NCI-H2107 (cell line): ENCODE results near the gene COA8.
"Not testable (repeated sequence)": the region's sequence is repeated elsewhere in the genome, so short reads cannot be mapped to it uniquely, and the experiment has no call there.

Source experiments
- DNase-seq: peaks from one replicate; lab custom pipeline; 2025; lab: John Stamatoyannopoulos, UW

The COA8 gene

GRCh38 chr14:103562429-103563225 is at the start of gene COA8, which contains the start of gene BAG5:
Gene COA8 (plus strand): TSS chr14:103562960. CDS start chr14:103563002, 42 bp downstream.
Gene BAG5 (minus strand): TSS chr14:103562657. CDS start chr14:103561164, 1,493 bp downstream.
- DNase-seq = peak; percentile 67

DNA sequence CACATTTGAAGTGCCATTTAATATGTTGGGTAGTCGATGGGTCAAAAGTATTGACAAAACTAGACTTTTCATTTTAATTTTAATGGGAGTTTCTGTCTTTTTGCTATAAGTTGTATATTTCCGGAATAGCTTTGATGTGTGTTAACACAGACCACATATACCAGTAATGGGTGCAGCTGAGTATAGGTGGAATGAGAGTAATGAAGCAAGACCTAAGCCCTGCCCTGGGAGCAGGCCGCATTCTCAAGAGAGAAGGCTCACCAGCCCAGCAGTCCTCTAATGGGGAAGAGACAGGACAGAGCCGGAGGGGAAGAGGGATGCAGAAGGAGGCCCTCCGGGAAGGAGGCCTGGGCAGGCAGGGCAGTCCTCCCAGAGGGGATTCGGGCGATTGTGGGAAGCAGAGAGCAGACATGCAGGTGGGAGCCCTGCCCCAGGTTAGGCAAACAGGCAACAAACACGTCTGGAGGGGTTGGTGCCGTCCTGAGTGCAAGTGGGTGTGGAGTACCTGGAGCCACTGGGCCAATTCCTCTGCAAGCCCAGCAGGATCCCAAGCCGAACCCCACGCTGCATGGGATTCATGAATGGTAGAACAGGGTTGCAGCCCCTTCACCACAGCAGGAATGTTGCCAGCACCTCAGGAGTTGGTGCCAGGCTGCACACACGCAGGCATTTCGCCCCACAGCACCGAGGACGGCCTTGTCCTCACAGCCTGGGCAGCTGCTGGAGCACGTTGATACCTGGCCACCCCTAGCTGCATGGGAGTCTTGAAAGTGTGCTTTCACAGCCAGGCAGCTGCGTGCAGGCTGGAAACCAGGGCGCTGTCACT is 48.0 kb upstream of the COA8 start:
- DNase-seq = no peak

DNA sequence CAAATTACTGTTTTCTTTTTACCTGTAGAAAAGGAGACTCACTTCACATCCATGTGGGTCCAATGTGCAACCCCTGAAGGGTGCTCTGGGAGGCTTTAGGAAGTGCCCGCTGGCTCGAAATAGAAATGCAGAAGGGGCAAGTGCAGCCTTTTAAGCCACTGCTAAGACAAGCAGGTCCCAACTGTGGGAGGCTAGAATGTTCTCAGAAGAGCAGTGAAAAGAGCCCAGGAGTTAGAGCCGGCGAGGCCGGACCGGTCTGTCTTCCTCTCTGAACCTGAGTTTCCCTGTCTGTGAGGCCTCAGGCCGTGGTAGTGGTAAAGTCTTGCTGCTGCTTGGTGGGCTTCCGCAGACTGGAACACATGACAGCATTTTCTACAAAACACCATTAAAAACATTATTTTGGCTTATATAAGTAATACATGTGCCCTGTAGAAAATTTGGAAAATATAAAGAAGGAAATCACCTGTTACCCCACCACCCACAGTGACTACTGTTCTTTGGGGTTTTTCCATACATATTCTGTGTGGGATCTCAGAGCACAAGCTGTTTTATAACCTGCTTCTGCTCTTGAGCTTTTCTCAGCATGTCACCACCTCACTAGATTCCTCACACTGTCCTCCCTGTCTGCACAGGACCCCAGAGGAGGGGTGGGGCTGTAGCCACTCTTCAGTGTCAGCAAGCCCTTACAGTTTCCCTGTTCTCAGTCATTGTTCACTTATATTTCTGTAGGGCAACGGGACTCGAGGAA is 46.2 kb upstream of the COA8 start:
- no peak for DNase-seq

GRCh38 chr14:103517174-103517566 is 45.6 kb upstream of the COA8 start:
- no peak for DNase-seq

- DNase-seq = no peak
These were observed 44.9 kb upstream of the COA8 start for GRCh38 chr14:103517721-103518421.

DNA sequence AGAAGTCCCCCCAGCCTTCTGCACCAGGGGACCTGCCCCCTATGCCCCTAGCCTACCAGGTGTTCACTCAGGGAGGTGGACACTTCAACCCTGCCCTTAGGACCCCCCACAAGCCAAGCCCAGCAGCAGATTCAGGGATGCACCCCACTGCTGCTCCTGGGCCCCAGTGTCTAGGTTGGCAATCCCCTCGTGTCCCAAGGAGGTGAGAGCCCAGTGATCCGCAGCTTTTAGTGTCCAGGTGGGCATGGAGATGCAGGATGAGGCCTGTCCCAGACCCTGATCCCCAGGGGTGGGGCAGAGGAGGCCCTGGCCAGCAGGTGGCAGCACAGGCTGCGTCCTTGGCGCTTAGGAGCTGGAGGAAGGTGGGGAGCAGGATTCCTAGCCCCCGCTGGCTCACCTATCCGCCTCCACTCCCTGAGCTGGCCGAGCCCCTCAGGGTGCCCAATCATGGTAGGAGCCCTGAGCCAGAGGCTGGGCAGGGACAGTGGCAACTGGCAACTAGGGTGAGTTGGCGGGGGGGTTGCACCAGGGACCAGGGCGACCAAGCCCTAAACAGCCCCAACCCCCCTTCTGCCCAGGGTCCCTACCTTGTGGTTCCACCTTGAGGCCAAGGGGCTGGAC is 44.2 kb upstream of the COA8 start:
- DNase-seq = peak; percentile 67

DNA sequence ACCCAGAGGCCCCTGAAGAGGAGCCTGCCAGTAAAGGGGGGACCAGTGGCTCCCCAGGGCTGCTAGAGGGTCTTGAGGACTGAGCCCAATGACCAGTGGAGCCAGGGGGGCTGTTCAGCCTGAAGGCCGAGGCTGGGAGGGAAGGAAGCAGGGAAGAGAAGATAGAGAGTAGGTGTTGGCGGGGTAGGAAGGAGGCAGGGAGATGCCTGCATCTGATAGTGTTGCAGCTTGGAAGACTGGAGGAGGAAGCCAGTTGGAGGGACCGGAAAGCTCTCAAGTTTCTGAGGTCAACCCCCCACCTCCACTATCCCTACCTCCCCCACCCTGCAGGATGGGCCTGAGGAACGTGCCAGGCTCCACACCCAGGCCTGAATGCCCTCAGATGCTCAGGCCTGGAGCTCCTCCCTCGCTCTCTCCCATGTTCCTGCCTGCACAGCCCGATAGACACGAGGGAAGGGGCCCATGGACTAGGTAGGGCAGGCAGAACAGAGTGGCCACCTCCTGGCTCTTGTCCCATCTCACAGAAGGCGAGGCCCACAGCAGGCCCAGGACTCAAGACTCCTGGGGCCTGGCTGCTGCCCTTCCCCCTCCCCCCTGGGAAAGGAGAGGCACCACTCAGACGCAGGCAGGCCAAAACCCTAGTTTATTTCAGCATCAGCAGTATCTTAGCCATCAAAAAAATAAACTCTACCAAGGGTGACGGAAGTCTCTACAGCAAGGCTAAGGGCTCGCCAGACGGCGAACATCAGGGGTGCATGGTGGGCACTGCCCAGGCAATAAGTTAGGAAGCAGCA is 43.5 kb upstream of the COA8 start:
- no peak for DNase-seq

DNA sequence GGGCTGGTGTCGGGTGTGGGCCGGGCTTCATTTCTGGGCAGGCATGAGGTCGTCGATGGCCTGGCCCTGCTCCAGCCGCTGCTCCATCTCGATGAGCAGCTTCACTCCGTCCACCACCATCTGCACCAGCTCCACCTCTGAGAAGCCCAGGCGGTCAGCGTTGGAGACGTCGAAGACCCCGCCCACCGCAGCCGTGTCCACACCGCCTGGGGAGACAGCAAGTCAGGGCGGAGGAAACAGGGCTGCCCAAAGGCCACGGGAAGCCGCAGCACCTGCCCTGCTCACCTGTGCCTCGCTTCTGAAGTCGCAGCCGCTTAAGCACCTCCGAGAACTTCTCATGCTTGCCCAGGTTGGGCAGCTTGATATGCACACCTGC is 42.9 kb upstream of the COA8 start:
- no peak for DNase-seq

DNA sequence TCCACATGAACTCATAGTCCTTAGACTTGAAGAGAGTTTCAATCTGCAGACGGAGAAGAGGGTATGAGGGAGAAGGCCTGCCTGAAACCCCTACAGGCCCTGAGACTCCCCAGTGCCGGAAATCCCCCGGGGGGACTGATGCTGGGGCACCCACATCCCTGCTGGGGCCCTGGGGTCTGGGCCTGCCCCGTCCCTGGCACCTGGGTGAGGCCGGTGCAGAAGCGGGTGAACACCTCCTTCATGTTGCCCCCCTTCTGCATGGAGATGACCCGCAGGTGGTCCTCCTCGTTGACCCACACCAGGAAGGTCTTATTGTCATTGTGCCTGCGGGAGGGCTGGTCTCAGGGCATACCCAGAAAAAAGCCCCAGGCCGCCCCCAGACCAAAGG is 42.5 kb upstream of the COA8 start:
- DNase-seq = no peak

DNA sequence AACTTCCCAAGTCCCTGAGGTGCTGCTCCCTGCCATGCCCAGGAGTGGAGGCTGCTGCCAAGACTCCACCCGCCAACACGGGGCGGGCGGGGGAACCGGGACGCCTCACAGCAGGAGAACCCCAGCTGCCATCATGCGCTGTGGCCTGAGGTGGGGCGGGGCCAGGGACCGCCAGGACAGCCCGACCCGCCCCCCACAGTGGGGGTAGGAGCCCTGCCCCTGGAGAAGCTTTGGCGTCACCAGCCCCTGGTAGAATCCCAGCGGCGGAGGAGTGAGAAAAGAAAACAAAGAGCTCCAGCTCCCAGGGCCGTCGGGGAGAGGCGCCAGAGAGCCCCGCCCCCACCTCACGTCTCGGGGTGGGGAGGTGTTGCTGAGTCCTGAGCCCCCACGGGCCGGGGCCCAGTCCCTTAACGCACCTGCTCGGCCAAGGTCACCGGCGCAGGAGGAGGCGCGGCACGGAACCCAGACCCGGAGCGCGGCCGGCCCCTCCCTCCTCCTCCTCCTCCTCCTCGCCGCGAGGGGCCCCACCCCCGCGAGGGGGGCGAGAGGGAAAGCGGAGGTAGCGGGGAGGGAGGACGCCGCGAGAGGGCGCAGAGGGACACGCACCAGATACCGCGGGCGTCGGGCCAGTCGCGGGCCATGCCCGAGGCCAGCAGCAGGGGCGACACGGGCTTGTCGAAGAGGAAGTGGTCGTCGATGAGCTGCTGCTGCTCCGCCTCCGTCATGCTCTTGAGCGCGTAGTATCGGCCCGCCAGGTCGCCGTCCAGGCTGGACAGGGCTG is 41.9 kb upstream of the COA8 start:
- DNase-seq = peak; percentile 77

DNA sequence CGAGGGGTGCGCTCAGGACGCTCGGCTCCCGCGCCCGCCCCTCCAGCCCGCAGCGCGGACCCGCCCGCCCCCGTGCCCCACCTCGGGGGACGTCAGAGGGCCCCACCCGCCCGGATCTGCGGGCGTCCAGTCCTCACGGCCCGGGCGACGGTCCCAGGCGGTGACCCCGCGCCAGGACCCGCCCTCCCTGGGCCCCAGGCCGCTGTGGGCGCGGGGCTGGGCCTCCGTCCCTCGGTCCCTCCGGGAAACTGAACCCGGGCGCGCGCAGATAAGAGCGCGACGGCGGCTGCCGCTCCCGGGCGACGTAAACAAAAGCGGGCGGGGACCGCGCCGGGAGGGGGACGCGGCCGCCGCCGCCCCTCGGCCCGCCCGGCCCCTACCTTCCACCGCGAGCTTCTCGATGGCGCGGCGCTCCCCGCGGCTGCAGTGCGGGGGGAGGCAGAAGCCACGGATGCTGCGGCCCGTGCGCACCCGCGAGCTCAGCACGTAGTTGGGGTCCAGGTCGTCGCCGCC is 41.3 kb upstream of the COA8 start:
- DNase-seq = no peak

DNA sequence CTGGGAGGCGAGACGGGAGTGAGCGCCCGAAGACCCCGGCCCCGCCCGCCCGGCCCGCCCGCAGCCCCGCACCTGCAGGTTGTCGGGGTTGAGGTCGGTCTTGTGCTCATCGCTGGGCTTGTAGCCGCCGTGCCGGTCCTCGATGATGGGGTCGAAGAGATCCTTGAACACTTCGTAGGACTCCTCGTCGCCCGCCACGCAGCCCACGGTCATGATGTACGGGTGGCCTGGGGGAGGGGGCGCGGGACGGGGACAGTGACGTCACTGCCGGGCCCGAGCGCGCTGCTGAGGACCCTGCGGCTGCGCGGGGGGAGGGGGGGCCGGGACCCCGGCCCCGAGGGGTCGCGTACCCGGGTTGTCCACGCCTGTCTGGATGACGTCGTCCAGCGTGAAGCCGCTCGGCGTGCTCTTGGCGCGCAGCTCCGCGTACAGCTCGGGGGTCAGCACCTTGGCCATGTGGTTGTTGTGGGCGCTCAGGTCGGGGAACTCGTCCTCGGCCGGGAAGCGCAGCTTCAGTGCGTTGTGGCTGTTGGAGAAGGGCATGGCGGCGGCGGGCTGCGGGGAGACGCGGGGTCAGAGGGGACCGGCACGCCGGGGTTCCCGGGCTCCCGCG is 40.7 kb upstream of the COA8 start:
- no peak for DNase-seq

- DNase-seq = peak; percentile 72
These were observed 39.8 kb upstream of the COA8 start, which contains the start of gene CKB for GRCh38 chr14:103522649-103523574. Gene CKB (minus strand): TSS chr14:103522830. CDS start chr14:103522493, 337 bp downstream.

DNA sequence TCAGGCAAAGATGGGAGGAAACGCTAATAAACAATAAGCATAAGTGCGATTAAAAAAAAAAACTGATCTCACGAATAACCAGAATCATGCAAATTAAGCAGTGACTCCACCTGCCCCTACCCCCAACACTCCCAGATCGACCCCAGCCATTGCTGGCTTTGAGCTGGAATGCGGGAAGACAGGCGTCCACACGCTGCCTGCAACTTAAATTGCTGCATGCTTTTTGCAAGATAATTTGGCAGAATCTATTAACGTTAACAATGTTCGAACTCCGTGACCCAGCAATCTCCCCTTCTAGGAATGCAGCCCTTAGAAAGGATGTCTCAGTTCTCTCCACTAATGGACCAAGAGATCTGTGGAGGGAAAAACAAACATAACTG is 39.2 kb upstream of the COA8 start:
- no peak for DNase-seq

DNA sequence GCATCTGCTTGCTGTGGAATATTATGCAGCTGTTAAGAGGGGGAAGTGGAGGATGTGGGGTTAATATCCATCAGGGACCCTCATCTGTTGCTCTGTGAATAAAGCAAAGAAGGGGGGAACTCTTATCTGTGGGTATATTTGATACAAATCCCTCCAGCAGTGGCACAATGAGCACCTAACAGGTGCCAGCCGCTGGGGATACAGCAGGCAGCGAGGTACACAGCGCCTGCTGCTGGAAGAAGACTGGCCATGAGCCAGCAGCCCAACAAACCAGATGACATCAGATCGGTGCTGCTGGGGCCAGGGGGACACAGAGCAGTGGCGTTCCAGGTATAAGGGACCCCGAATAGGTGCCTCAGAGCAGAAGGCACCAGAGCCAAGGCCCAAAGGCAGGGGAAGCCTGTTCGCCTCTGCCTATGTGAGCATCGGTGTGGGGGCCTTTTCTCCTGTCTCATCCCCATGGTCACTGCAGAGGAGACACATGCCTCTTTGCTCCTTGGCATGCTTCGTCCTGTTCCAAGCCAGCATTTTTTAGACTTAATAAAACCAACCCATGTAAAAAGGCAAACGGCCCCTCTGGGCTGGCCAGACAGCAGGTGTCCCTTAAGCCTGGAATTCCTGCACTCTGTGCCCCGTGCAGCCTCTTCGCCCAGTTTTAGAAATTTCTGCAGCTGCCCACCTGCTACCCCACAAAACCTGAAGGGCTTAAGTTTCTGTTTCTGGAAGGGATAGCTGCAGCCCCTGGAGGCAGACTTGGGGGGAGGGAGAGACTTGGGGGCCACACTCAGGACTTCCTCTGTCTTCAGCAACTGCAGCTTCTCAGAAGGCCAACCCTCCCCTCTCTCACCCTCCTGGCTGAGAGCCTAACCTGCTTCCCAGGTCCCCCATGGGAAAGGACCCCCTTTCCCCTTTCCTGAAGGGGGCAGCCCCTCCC is 38.5 kb upstream of the COA8 start:
- DNase-seq = no peak

DNA sequence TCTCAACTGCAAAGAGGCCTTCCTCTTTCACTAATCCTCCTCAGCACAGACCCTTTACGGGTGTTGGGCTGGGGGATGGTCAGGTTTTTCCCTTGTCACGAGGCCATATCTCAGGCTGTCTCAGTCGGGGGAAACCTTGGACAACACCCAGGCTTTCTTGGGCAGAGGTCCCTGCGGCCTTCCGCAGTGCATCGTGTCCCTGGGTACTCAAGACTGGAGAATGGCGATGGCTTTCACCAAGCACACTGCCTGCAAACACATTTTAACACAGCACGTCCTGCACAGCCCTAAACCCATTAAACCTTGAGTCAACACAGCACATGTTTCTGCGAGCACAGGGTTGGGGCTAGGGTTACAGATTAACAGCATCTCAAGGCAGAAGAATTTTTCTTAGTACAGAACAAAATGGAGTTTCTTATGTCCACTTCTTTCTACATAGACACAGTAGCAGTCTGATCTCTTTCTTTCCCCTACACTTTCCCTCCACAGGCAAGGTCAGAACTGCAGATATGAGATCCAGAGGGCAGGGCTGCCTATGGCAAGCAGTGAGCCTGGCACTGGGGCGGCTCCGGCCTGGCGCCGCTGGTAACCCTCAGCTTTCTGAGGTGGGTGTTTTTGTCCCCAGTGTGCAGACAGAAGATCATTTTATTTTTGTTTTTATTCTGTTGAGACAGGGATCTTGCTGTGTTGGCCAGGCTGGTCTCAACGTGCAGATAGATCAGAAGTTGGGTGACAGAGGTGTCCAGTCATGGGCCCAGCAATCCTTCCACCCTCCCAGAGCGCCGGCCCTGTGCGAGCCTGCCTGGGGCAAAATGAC is 37.1 kb upstream of the COA8 start:
- DNase-seq = not testable (repeated sequence)
